22Rv1 (cell line): ENCODE results near the gene DAB1.

Experiments used
- ZFX ChIP-seq: fragments of 450-650 bp; IDR thresholded peaks from 2 replicates; pipeline ENCODE4 v1.6.1; 2017; ENCODE audit warnings: antibody characterized with exemption, borderline replicate concordance
- TF ChIP-seq, protein P1 (sequence below): fragments of 450-650 bp; IDR thresholded peaks from 2 replicates; pipeline ENCODE4 v1.5.1; 2017; ENCODE audit warnings: mild to moderate bottlenecking

DNA sequence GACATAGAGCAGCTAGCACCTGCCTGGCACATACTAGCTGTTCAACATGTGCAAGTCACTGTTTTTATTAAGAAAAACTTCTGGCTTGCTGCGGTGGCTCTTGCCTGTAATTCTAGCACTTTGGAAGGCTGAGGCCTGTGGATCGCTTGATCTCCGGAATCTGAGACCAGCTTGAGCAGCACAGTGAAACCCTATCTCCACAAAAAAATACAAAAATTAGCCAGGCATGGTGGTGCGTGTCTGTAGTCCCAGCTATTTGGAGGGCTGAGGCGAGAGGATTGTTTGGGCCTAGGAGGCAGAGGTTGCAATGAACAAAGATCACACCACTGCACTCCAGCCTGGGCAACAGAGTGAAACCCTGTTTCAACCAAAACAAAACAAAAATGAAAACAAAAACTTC lies 430.4 kb downstream of the DAB1 start:
- no peak for TF ChIP-seq ZFX
- TF ChIP-seq, protein P1, sequence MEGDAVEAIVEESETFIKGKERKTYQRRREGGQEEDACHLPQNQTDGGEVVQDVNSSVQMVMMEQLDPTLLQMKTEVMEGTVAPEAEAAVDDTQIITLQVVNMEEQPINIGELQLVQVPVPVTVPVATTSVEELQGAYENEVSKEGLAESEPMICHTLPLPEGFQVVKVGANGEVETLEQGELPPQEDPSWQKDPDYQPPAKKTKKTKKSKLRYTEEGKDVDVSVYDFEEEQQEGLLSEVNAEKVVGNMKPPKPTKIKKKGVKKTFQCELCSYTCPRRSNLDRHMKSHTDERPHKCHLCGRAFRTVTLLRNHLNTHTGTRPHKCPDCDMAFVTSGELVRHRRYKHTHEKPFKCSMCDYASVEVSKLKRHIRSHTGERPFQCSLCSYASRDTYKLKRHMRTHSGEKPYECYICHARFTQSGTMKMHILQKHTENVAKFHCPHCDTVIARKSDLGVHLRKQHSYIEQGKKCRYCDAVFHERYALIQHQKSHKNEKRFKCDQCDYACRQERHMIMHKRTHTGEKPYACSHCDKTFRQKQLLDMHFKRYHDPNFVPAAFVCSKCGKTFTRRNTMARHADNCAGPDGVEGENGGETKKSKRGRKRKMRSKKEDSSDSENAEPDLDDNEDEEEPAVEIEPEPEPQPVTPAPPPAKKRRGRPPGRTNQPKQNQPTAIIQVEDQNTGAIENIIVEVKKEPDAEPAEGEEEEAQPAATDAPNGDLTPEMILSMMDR, result no peak
